SK-N-MC (cell line): ENCODE measurements around the gene GALNT18.

Experiments used
- EZH2 ChIP-seq: fragments of 200-600 bp; sonication (generic); IDR thresholded peaks from one replicate; pipeline ENCODE4 v1.6.1; 2017; ENCODE audit warnings: antibody characterized with exemption
- FOXP2 ChIP-seq: optimal IDR thresholded peaks from 2 replicates; pipeline ENCODE3; 2011; ENCODE audit warnings: mild to moderate bottlenecking, moderate library complexity; ENCODE audit not compliant: insufficient read depth; ENCODE audit errors: extremely low read length, control extremely low read depth
- POLR2AphosphoS5 ChIP-seq: IDR thresholded peaks from 2 replicates; pipeline ENCODE4 v1.6.1; 2012; ENCODE audit warnings: mild to moderate bottlenecking, low read depth, low read length, borderline replicate concordance

- TF ChIP-seq POLR2AphosphoS5 (no peak), EZH2 (no peak), FOXP2 (no peak)
Measured at GRCh38 chr11:11458001-11458400, 163.8 kb downstream of the GALNT18 start.
